Endodermal cell (in vitro differentiated cells): Measurements from ENCODE around the gene ITGB7. TPM values are rescaled to one million over a fixed set of nuclear protein-coding genes. Genes with fewer than 3 reads are reported as not detected.
A peak's percentile ranks its signal among the peaks of the same experiment; 100 is the strongest.

ENCODE experiments used
- DNase-seq: peaks from one replicate; pipeline ENCODE4 v3.0.0-alpha.2; 2017
- H3K27ac ChIP-seq: 2 replicates; pipeline ENCODE4 v1.5.1; 2013; ENCODE audit warnings: mild to moderate bottlenecking, low read depth, low read length, moderate library complexity
- H3K27me3 ChIP-seq: 2 replicates; pipeline ENCODE4 v1.6.1; 2013; ENCODE audit warnings: mild to moderate bottlenecking, low read length, moderate library complexity; ENCODE audit not compliant: insufficient read depth, control insufficient read depth, poor library complexity, severe bottlenecking
- H3K36me3 ChIP-seq: 2 replicates; pipeline ENCODE4 v1.7.0; 2013; ENCODE audit warnings: mild to moderate bottlenecking, low read length, moderate library complexity; ENCODE audit not compliant: control insufficient read depth, insufficient read depth
- H3K4me1 ChIP-seq: one replicate; pipeline ENCODE4 v1.7.0; 2013; ENCODE audit warnings: low read length; ENCODE audit not compliant: control insufficient read depth, insufficient read depth
- H3K4me3 ChIP-seq: 2 replicates; pipeline ENCODE4 v1.5.1; 2013; ENCODE audit warnings: mild to moderate bottlenecking, low read length, moderate library complexity
- H3K9ac ChIP-seq: 2 replicates; pipeline ENCODE4 v1.6.1; 2013; ENCODE audit warnings: mild to moderate bottlenecking, low read length, moderate library complexity; ENCODE audit not compliant: poor library complexity, severe bottlenecking; ENCODE audit errors: extremely low read depth
- H3K9me3 ChIP-seq: 2 replicates; pipeline ENCODE4 v1.6.1; 2013; ENCODE audit warnings: mild to moderate bottlenecking, low read length, moderate library complexity; ENCODE audit not compliant: control insufficient read depth
- H3K27ac Mint-ChIP-seq: 2 replicates; pipeline ENCODE4 v1.8.0; 2020; ENCODE audit warnings: mixed read lengths
- H3K27me3 Mint-ChIP-seq: 2 replicates; pipeline ENCODE4 v1.8.0; 2021; ENCODE audit warnings: mild to moderate bottlenecking, mixed read lengths; ENCODE audit not compliant: insufficient read depth
- H3K36me3 Mint-ChIP-seq: 2 replicates; pipeline ENCODE4 v1.8.0; 2020; ENCODE audit warnings: low read depth, mixed read lengths
- H3K4me1 Mint-ChIP-seq: 2 replicates; pipeline ENCODE4 v1.8.0; 2020; ENCODE audit warnings: mixed read lengths
- H3K4me3 Mint-ChIP-seq: 2 replicates; pipeline ENCODE4 v1.8.0; 2020; ENCODE audit warnings: mild to moderate bottlenecking, moderate library complexity, mixed read lengths
- H3K9me3 Mint-ChIP-seq: 2 replicates; pipeline ENCODE4 v1.8.0; 2020; ENCODE audit warnings: mild to moderate bottlenecking, mixed read lengths
- CTCF ChIP-seq: fragments of 200-600 bp; sonication (generic); conservative IDR thresholded peaks from 2 replicates; pipeline ENCODE4 v1.5.0; 2021; ENCODE audit warnings: antibody characterized with exemption, mild to moderate bottlenecking
- WGBS, 2 experiments: methylation state at CpG; one replicate each; pipeline versions ENCODE4 v1.1.5 to v1.1.7; 2013; ENCODE audit warnings: missing lambda C conversion rate in 2 of 2, mixed read lengths in 1 of 2; ENCODE audit not compliant: insufficient coverage in 1 of 2, insufficient read length in 1 of 2; 5-methylcytosine and 5-hydroxymethylcytosine counted together
- total RNA-seq, 2 donors: library from RNA; stranded (reverse); fragmentation: NEBNext Ultra II Directional in 1 of 2; extraction: Animal tissue kit (Norgen Biotek cat#: 25700) in 1 of 2; gene quantifications; 2 replicates in 1 of 2; 3 replicates in 1 of 2; pipeline ENCODE4 v1.2.1, GENCODE V29; 2021

ITGB7 gene
- total RNA-seq, 2 donors from 2014 or later, result 1.4 TPM

GRCh38 chr12:53192531-53193021, 14.5 kb downstream of the ITGB7 start:
- peaks cover 20% of the 10 kb centered on the region for H3K36me3 Mint-ChIP-seq
- 95 to 100% methylated on average over 9 to 14 of the region's 14 CpGs for WGBS, 2 experiments
- peaks cover 48% of the 10 kb centered on the region for H3K27me3 Mint-ChIP-seq

GRCh38 chr12:53191885-53192530, 15.0 kb downstream of the ITGB7 start:
- Mint-ChIP-seq H3K4me1 (peaks cover 3% of the 10 kb centered on the region), H3K36me3 (peaks cover 25% of the 10 kb centered on the region), H3K27ac (no peak overlapping the region), H3K9me3 (no peaks in the 10 kb centered on the region), H3K27me3 (peaks cover 44% of the 10 kb centered on the region), H3K4me3 (no peak overlapping the region)
- Histone ChIP-seq H3K9ac (no peak overlapping the region), H3K4me3 (no peak overlapping the region), H3K9me3 (no peaks in the 10 kb centered on the region), H3K27ac (no peak overlapping the region), H3K27me3 (peaks cover 17% of the 10 kb centered on the region), H3K4me1 (no peaks in the 10 kb centered on the region), H3K36me3 (peaks cover 26% of the 10 kb centered on the region)
- DNase-seq, result no peak
- WGBS, 2 experiments, result 94 to 98% methylated on average over 10 to 14 of the region's 14 CpGs
- no peak for TF ChIP-seq CTCF

More at GRCh38 chr12:53192531-53193021, 14.5 kb downstream of the ITGB7 start:
- H3K9me3 ChIP-seq, result no peaks in the 10 kb centered on the region
- Mint-ChIP-seq H3K4me1 (peaks cover 3% of the 10 kb centered on the region), H3K9me3 (no peaks in the 10 kb centered on the region), H3K27ac (no peak overlapping the region), H3K4me3 (no peak overlapping the region)
- DNase-seq, result no peak
- H3K4me3 ChIP-seq, result no peak overlapping the region
- H3K9ac ChIP-seq, result no peak overlapping the region
- H3K4me1 ChIP-seq, result no peaks in the 10 kb centered on the region
- peaks cover 22% of the 10 kb centered on the region for H3K27me3 ChIP-seq
- no peak overlapping the region for H3K27ac ChIP-seq
- no peak for TF ChIP-seq CTCF
- H3K36me3 ChIP-seq, result peaks cover 21% of the 10 kb centered on the region

- Histone ChIP-seq H3K27me3 (peaks cover 15% of the 10 kb centered on the region), H3K36me3 (peaks cover 34% of the 10 kb centered on the region), H3K9ac (no peak overlapping the region), H3K27ac (no peak overlapping the region), H3K4me3 (no peak overlapping the region), H3K4me1 (no peaks in the 10 kb centered on the region), H3K9me3 (no peaks in the 10 kb centered on the region)
- WGBS, 2 experiments, result 94 to 97% methylated on average over 6 to 11 of the region's 11 CpGs
- Mint-ChIP-seq H3K27me3 (peaks cover 37% of the 10 kb centered on the region), H3K9me3 (no peaks in the 10 kb centered on the region), H3K4me3 (no peak overlapping the region), H3K27ac (no peak overlapping the region), H3K4me1 (peaks cover 3% of the 10 kb centered on the region), H3K36me3 (peaks cover 33% of the 10 kb centered on the region)
- peak; percentile 40 for DNase-seq
- no peak for TF ChIP-seq CTCF
Observed at GRCh38 chr12:53191096-53191884, 15.8 kb downstream of the ITGB7 start.
